Activated naive CD4-positive, alpha-beta T cell treated with anti-CD3 and anti-CD28 coated beads, Interleukin-2, amount 10 ng/mL, durations not matched to agents 7 days and 5 days (primary cell): ENCODE data around the gene LGI4.

Experiments
- CTCF ChIA-PET: fragments of 350-600 bp; sonication (Branson Sonifier 250); formaldehyde crosslinking; loops from one replicate; lab custom pipeline; 2021; ENCODE audit warnings: antibody characterized with exemption; lab: Charles Lee
- DNase-seq: peaks from one replicate; pipeline ENCODE4 v3.0.0-alpha.2; 2020
- H3K27ac Mint-ChIP-seq: one replicate; pipeline ENCODE4 v1.8.0; 2021; ENCODE audit warnings: mild to moderate bottlenecking, moderate library complexity, mixed read lengths
- H3K27me3 Mint-ChIP-seq: one replicate; pipeline ENCODE4 v1.8.0; 2021; ENCODE audit warnings: mild to moderate bottlenecking, mixed read lengths
- H3K36me3 Mint-ChIP-seq: one replicate; pipeline ENCODE4 v1.8.0; 2021; ENCODE audit warnings: mixed read lengths
- H3K4me1 Mint-ChIP-seq: one replicate; pipeline ENCODE4 v1.8.0; 2021; ENCODE audit warnings: mixed read lengths
- H3K4me3 Mint-ChIP-seq: one replicate; pipeline ENCODE4 v1.8.0; 2021; ENCODE audit warnings: mild to moderate bottlenecking, moderate library complexity, mixed read lengths
- H3K9me3 Mint-ChIP-seq: one replicate; pipeline ENCODE4 v1.8.0; 2021; ENCODE audit warnings: mixed read lengths

LGI4 gene

DNA sequence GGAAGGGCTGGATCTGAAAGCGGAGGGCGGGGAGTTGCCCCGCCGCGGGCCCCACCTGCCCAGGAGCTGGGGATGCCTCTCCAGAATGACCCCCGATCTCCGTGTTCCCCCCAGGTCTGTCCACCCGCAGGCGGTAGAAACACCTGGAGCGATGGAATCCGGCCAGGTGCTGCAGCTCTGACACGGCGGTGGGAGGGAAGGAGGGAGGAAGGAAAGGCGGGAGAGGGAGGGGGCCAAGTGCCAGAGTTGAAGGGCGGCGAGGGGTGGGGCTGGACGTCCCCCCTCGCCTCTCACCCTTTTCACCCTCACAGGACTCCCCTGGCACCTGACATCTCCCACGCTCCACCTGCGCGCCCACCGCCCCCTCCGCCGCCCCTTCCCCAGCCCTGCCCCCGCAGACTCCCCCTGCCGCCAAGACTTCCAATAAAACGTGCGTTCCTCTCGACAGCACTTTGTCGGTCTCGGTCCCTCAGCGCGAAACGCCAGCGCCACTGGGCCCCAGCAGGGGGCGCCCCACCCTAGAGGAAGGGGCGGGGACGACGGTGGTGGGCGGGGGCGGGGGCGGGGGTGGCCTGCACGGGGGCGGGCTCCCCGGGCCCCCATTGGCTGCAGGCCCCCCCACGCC lies 7.9 kb upstream of the LGI4 start:
- DNase-seq = peak; percentile 78
- Mint-ChIP-seq H3K4me1 (peaks cover 45% of the 10 kb centered on the region), H3K36me3 (peaks cover 13% of the 10 kb centered on the region), H3K27ac (no peak overlapping the region), H3K27me3 (peaks cover 56% of the 10 kb centered on the region), H3K9me3 (no peaks in the 10 kb centered on the region), H3K4me3 (peak overlapping the region; percentile 78)
- CTCF ChIA-PET = interaction anchor here (0.8 to 5.9 kb wide), 18 partner anchors 10 to 204 kb away, joined by 3 to 50 read pairs (median 6); partner anchors contain the start of genes FXYD5 and USF2

DNA sequence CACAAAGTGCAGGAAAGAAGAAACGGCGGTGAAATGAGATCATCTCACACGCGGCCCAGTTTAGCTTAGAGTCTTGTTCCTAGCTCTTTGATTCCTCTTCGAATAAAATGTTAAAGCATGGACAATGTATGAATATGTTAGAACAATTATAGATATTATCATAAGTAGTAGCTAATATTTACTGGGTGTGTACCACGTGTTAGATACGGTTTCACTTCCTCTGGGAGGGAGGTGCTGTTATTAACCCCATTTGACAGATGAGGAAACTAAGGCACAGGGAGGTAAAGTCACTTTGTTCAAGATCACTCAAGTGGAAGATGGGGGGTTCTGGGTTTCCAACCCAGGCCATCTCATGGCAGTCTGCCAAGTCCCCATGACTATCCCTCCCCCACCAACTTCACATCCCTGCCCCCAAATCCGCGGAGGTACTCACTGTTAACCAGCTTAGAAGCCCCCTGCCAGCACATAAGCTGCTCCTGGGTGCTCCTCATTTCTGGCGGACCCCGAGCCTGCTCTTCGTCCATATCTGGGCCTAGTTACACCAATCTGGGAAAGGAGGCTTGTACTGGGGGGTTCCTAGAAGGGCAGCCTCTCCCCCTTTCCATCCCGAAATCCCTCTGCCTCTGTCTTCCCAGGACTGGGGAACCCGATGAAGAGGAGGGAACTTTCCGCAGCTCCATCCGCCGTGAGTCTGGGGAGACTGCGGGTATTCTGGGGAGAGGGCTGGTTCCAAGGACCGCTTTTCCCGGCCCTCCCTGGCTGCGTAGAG lies 7.2 kb upstream of the LGI4 start:
- Mint-ChIP-seq H3K4me3 (peak overlapping the region; percentile 78), H3K27ac (peak overlapping the region; percentile 91), H3K4me1 (peaks cover 45% of the 10 kb centered on the region), H3K27me3 (peaks cover 62% of the 10 kb centered on the region), H3K36me3 (peaks cover 6% of the 10 kb centered on the region), H3K9me3 (no peaks in the 10 kb centered on the region)
- CTCF ChIA-PET = interaction anchor here (0.8 to 5.9 kb wide), 35 partner anchors 8 to 354 kb away, joined by 3 to 50 read pairs (median 5); partner anchors contain the start of genes FXYD5, HAMP and USF2
- DNase-seq = no peak

DNA sequence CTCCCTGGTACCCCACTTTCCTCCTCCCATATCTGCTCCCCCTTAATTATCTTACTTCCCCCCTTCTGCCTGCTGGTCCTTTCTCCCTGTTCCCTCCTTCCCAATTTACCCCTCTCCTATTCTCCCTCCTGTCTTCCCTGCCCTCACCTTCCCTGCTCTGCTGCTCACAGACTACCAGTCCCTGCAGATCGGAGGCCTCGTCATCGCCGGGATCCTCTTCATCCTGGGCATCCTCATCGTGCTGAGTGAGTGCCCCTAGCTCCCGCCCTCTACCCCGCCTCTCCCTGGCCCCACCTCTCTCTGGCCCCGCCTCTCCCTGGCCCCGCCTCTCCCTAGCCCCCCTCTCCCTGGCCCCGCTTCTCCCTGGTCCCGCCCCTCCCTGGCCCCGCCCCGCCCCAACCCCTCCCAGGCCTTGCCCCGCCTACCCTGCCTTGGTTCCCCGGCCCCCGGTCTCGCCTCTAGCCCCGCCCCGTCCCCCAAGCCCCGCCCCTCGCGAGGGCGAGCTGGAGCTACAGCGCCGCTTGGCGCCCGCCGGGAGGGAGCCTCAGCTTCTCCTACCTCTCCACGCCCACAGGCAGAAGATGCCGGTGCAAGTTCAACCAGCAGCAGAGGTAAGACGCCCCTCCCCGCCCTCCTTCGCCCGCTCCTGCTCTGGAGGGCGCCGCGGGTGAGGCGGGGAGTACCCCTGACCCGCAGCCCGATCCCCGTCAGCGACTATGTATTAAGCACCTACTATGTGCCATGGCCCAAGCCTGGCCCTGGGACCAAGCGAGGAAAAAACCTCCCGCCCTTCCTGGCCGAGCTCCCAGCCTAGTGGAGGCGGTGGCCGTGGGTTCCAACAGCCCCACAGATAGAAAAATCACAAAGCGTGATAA lies 6.3 kb upstream of the LGI4 start:
- CTCF ChIA-PET = interaction anchor here (0.6 to 5.9 kb wide), 34 partner anchors 9 to 354 kb away, joined by 3 to 50 read pairs (median 5); partner anchors contain the start of genes FXYD5, HAMP and USF2
- H3K4me1 Mint-ChIP-seq = peaks cover 41% of the 10 kb centered on the region
- H3K4me3 Mint-ChIP-seq = peak overlapping the region; percentile 78
- no peaks in the 10 kb centered on the region for H3K36me3 Mint-ChIP-seq
- H3K27me3 Mint-ChIP-seq = peaks cover 66% of the 10 kb centered on the region
- H3K9me3 Mint-ChIP-seq = no peaks in the 10 kb centered on the region
- DNase-seq = peak; percentile 97
- H3K27ac Mint-ChIP-seq = peak overlapping the region; percentile 91

DNA sequence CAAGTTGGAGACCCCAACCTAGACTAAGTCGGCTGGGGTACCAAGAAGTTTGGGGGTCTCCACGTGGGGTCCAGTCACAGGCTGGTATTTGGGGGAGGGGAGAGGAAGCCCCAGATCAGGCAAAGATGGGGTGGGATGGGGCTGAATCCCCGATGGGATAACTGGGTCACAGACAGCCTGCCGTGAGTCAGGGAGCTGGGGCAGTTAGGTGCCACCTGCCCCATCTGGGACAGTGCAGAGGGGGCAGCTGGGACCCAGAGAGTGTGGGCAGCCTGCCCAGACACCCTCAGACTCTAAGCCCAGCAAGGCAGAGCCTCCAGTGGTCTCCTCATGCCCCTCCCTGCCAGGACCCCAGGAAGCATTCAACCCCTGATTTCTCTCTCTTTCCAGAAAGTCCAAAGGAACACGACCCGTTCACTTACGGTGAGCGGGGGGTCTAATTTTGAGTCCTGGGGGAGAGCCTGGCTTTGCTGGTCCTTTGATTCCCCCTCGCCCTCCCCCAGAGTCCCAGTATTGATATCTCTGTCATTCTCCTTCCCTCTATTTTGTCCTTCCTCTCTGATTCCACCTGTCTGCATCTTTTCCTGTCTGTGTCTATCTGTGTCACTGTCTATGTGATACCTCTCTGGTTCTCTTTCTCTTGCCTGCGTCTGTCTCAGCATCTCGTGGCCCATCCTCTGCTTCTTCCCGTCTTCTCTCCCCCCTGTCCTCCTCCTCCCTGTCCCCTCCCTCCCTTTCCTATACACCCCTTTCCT lies 5.5 kb upstream of the LGI4 start:
- H3K36me3 Mint-ChIP-seq = no peaks in the 10 kb centered on the region
- no peaks in the 10 kb centered on the region for H3K9me3 Mint-ChIP-seq
- peaks cover 44% of the 10 kb centered on the region for H3K4me1 Mint-ChIP-seq
- H3K27me3 Mint-ChIP-seq = peaks cover 70% of the 10 kb centered on the region
- no peak overlapping the region for H3K27ac Mint-ChIP-seq
- H3K4me3 Mint-ChIP-seq = no peak overlapping the region
- CTCF ChIA-PET = interaction anchor here (0.6 to 5.9 kb wide), 10 partner anchors 12 to 193 kb away, joined by 3 to 50 read pairs (median 8); partner anchors contain the start of genes FXYD5 and USF2
- DNase-seq = no peak

DNA sequence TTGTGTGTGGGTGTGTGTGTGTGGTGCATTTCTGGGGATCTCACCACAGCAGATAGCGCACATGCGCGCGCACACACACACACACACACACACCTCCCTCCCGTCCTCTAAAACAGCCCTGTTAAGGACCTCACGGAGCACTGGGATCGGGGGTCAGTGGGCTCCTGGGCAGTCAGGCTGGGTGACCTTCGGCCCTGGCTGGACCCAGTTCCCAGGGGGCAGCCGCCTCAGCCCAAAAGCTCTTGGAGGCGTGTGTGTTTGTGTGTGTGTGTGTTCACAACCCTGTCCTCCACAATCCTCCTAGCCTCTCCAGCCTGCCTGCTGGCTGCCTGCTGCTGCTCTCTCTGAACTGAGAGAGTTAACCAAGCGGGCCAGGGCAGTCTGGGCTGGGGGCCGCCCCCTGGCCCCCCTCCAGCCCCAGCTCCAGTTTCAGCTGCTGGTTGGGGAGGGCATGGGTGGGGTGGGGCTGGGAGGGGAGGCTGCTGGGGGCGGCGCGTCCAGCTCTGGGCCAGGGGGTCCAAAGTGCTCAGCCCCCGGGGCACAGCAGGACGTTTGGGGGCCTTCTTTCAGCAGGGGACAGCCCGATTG lies 3.5 kb upstream of the LGI4 start, which contains the start of gene FXYD1:
FXYD1 (plus strand) TSS at position 520 of the 588 bp plus-strand sequence. CDS start 1,256 bp downstream, outside the sequence.
- H3K4me3 Mint-ChIP-seq = no peak within 1 kb of the TSS
- no peak for DNase-seq
- peaks cover 51% of the 10 kb centered on the region for H3K27me3 Mint-ChIP-seq
- CTCF ChIA-PET = interaction anchor here (3.6 to 4.7 kb wide), 2 partner anchors 71 to 95 kb away, joined by 19 to 39 read pairs; no protein-coding TSS in a partner anchor
- no peak within 1 kb of the TSS for H3K27ac Mint-ChIP-seq
- H3K9me3 Mint-ChIP-seq = no peaks in the 10 kb centered on the region
- H3K4me1 Mint-ChIP-seq = peaks cover 27% of the 10 kb centered on the region
- no peaks in the 10 kb centered on the region for H3K36me3 Mint-ChIP-seq

DNA sequence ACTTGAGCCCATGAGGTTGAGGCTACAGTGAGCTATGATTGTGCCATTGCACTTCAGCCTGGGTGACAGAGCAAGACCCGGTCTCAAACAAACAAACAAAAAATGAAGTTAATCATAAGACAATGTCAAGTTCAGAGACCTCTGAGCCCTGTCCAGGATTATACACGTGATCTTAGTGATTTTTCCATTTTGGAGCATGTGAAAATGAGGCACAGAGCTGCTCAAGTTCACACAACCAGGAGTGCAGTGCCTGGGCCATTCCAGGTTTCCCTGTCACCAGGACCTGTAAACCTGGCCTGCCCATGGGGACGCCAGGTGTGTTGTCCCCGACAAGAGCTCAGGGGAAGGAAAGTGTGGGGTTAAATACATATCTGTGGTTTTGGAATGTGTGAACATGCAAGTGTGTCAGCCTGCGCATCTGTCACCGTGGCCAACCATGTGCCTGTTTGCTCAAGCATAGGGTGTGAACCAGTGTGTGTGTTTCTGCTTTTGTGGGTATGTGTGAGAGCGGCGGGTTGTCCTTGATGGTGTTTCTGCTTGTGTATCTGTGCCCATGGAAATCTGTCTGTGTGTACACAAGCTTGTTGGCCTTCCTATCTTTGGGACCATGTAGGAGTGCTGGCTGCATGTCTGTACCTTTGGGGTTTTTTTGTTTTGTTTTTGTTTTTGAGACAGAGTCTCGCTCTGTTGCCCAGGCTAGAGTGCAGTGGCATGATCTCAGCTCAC lies 2.3 kb upstream of the LGI4 start:
- Mint-ChIP-seq H3K9me3 (no peaks in the 10 kb centered on the region), H3K27ac (no peak overlapping the region), H3K27me3 (peaks cover 39% of the 10 kb centered on the region), H3K4me1 (peaks cover 18% of the 10 kb centered on the region), H3K4me3 (no peak overlapping the region), H3K36me3 (no peaks in the 10 kb centered on the region)
- DNase-seq = no peak
- CTCF ChIA-PET = interaction anchor here (0.8 to 4.7 kb wide), 8 partner anchors 13 to 94 kb away, joined by 3 to 39 read pairs (median 6); partner anchors contain the start of gene FXYD3

DNA sequence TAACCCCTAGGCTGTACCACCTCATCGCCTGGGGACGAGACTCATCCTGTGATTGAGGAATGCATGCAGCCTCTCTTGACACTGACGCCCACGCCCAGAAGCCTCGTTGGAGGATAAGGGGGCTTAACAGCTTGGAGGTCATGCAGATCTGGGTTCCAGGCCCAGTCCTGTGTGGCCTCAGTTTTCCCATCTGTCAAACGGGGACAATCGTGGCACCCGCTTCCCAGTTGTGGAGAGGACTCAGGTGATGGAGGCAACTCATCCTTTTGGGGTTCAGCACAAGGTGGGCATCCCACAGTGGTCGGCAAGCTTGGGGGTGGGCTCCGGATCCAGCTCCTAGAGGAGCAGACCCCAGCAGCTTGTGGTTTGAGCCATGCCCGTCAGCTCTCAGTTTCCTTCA lies 1.4 kb upstream of the LGI4 start:
- Mint-ChIP-seq H3K27ac (no peak overlapping the region), H3K27me3 (peaks cover 32% of the 10 kb centered on the region), H3K36me3 (no peaks in the 10 kb centered on the region), H3K4me3 (no peak overlapping the region), H3K4me1 (peaks cover 10% of the 10 kb centered on the region), H3K9me3 (no peaks in the 10 kb centered on the region)
- CTCF ChIA-PET = interaction anchor here (0.7 to 4.7 kb wide), 10 partner anchors 11 to 93 kb away, joined by 3 to 39 read pairs (median 9); partner anchors contain the start of gene FXYD3
- no peak for DNase-seq

DNA sequence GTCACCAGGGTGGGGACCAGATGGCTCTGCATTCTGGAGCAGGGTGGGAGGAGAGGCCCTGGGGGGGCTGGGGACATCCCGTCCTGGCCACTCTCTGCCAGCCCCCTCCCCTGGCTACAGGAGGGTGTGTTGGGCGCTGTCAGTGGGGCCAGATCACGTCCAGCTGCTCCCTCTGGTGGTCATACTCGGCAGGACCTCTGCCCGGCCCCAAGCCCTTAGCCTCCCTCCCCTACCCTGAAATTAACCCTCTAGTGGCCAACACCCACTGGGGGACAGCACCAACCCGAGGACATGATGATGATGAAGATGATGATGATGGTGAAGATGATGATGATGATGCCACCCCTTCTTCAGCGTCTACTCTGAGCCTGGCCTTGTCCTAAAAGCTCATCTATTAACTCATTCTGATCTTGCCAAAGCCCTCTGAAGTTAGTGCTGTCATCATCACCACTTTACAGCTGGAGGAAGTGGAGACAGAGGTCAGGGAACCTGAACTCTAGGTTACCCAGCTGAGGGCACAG lies 590 bp upstream of the LGI4 start:
- peaks cover 27% of the 10 kb centered on the region for H3K27me3 Mint-ChIP-seq
- DNase-seq = peak; percentile 77
- no peak overlapping the region for H3K27ac Mint-ChIP-seq

DNA sequence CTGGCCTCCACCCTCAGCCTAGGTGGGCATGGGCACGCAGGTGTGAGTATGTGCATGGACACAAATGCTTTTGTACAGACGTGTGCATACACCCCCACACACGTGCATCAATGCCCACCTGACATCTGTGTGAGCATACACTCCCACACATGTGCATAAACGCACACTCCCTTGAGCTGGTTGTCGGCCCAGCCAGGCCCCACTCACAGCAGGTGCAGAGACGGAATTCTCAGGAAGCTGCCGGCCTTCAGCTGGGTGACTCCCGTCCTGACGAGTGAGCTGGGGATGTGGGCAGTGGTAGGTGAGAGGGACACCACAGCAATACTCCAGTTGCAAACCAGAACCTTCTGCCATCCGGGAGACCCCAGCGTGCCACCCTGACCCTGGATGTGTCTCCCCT lies 1.0 kb downstream of the LGI4 start:
- no peak overlapping the region for H3K4me3 Mint-ChIP-seq
- H3K9me3 Mint-ChIP-seq = no peaks in the 10 kb centered on the region
- H3K27ac Mint-ChIP-seq = no peak overlapping the region
- H3K36me3 Mint-ChIP-seq = no peaks in the 10 kb centered on the region
- peaks cover 4% of the 10 kb centered on the region for H3K4me1 Mint-ChIP-seq
- CTCF ChIA-PET = interaction anchor here (1.2 to 4.7 kb wide), 3 partner anchors 9 to 90 kb away, joined by 4 to 19 read pairs (median 18); no protein-coding TSS in a partner anchor
- no peak for DNase-seq
- peaks cover 28% of the 10 kb centered on the region for H3K27me3 Mint-ChIP-seq

More for the DNA sequence above, 590 bp upstream of the LGI4 start:
- Mint-ChIP-seq H3K9me3 (no peaks in the 10 kb centered on the region), H3K36me3 (no peaks in the 10 kb centered on the region), H3K4me1 (peaks cover 4% of the 10 kb centered on the region), H3K4me3 (no peak overlapping the region)
- CTCF ChIA-PET = interaction anchor here (0.7 to 4.7 kb wide), 14 partner anchors 11 to 327 kb away, joined by 3 to 39 read pairs (median 5); partner anchors contain the start of gene FXYD3

DNA sequence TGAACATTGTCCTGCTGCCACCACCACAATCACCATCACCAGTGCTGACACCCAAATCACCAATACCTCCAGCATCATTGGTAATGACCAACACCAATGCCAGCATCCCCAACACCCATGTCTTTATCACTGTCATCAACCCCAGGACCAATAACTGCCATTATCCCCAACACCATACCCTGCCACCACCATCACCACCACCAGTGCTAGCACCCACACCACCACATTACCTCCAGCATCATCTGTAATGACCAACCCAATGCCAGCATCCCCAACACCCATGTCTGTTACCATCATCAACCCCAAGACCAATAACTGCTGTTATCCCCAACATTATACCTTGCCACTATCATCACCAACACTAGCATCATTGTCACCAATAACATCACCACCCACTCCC lies 2.6 kb downstream of the LGI4 start:
- H3K4me1 Mint-ChIP-seq = peaks cover 4% of the 10 kb centered on the region
- CTCF ChIA-PET = no interaction called here

DNA sequence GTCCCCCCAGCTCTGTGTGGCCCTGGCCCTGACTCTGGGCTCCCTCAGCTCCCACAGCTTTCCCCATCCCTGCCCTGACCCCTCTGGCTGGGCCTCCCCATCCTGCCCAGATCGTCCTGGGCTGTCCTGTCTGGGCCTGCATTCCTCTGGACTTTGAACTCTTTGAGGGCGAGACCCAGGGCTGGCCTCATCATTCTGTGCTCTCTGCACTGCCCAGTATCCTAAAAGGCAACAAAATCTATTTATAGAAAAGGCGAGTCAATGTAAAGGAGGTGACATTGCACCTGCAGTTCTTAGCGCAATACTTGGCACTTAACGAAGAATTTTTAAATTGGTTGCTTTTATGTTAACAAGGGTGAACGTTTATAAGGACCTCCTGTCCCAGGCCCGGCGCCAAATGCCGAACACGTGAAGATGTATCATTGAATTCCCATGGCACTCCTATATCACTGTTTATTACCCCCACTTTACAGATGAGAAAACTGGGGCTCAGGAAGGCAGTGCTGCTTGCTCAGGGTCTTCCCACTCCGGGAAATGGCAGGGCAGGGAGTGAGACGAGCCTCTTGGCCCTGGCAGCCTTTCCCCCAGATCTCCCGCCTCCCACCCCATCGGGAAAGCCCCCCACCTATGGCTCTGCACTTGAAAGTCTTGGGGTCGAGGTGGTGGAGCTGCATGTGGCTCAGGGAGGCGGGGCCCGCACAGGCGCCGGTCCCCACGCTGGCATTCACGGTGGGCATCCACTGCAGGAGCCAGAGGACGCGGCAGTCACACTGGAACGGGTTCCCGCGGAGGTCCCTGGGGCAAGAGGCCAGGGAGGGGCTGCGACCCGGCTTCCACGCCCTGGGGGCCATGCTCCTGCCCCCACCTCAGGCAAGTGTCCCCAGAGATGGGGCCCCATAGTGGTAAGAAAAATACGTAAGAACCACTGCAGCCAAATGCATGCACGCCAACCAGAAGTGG lies 3.8 kb downstream of the LGI4 start:
- CTCF ChIA-PET = no interaction called here
- Mint-ChIP-seq H3K4me1 (peaks cover 4% of the 10 kb centered on the region), H3K36me3 (no peaks in the 10 kb centered on the region), H3K27me3 (peaks cover 14% of the 10 kb centered on the region), H3K9me3 (no peaks in the 10 kb centered on the region), H3K27ac (no peak overlapping the region), H3K4me3 (no peak overlapping the region)
- no peak for DNase-seq

More for the DNA sequence above, 2.6 kb downstream of the LGI4 start:
- Mint-ChIP-seq H3K4me3 (no peak overlapping the region), H3K36me3 (no peaks in the 10 kb centered on the region), H3K27me3 (peaks cover 20% of the 10 kb centered on the region), H3K9me3 (no peaks in the 10 kb centered on the region), H3K27ac (no peak overlapping the region)
- no peak for DNase-seq
